Measurements from ENCODE around the gene PLCB1.

Gene PLCB1

DNA sequence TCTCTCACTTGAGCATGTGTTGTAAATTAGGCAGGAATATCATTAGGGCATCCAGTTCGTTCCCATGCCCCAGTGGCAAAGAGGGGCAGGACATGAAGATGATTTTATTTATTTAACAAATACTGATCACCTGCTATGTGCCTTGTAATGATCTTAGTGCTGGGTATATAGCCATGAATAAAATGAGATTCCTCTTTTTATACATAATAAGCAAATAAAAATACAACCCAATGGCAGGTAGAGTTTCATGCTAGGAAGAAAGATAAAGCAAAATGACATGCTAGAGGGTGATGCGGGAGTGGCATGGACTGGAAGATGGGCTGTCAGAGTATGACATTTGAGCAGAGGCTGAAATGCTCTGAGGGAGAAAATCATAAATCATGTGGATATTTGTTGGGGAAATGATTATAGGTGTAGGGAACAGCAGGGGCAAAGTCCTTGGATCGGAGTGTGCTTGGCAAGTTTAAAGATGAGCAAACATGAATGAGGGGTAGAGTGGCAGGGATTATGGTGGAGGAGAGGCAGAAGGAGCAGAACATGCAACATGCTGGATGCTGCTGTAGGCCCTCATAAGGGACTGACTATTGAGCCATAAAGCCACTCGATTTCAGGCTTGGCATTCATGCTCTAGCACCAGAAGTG, 342.1 kb downstream of the PLCB1 start:
- TF ChIP-seq, protein P1, sequence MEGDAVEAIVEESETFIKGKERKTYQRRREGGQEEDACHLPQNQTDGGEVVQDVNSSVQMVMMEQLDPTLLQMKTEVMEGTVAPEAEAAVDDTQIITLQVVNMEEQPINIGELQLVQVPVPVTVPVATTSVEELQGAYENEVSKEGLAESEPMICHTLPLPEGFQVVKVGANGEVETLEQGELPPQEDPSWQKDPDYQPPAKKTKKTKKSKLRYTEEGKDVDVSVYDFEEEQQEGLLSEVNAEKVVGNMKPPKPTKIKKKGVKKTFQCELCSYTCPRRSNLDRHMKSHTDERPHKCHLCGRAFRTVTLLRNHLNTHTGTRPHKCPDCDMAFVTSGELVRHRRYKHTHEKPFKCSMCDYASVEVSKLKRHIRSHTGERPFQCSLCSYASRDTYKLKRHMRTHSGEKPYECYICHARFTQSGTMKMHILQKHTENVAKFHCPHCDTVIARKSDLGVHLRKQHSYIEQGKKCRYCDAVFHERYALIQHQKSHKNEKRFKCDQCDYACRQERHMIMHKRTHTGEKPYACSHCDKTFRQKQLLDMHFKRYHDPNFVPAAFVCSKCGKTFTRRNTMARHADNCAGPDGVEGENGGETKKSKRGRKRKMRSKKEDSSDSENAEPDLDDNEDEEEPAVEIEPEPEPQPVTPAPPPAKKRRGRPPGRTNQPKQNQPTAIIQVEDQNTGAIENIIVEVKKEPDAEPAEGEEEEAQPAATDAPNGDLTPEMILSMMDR (conservative IDR thresholded peaks at IDR 0.05; ENCODE audit: control insufficient read depth, insufficient read depth, low read depth, low read length): no peak
- DNase-seq (ENCODE audit: low read depth): no peak

DNA sequence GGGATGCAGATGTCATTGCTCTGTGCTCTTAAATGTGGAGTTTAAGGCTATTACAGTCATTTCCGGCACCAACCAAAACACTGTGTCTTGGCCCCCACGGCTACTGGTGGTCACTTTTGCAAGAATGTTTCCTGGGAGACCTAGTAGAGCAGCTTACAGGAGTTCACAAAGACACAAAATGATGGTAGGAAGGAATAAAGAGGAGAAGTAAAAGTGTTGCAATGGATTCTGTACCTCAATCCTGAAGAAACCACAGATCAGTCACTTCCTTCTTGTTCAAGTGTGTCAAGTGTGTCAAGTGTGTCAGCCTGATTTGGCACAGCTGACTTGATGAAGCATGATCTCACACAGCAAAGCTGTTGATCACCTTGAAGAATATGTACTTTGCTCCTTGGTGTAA, 344.0 kb downstream of the PLCB1 start:
- DNase-seq (ENCODE audit: low read depth): peak; percentile 8
- TF ChIP-seq, protein P1 (conservative IDR thresholded peaks at IDR 0.05; ENCODE audit: control insufficient read depth, insufficient read depth, low read depth, low read length): no peak
- no peak overlapping the region for H3K4me3 ChIP-seq (ENCODE audit: control insufficient read depth, low read depth, low read length)

More for the DNA sequence above, 342.1 kb downstream of the PLCB1 start:
- H3K4me3 ChIP-seq (ENCODE audit: control insufficient read depth, low read depth, low read length): no peak overlapping the region

DNA sequence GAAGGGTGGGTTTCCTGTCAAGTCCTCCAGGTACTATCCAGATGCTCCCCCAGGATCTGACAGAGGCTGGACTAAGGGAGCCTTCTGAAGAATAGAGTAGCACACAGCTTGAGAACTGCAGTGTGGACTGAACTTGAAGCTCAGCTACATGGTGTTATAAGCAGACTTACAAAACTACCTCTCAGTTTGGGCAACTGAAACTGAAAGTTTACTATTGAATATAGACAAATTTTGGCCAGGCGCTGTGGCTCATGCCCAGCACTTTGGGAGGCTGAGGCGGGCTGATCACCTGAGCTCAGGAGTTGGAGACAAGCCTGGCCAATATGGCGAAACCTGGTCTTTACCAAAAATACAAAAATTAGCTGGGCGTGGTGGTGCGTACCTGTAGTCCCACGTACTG, 348.5 kb downstream of the PLCB1 start:
- TF ChIP-seq, protein P1 (conservative IDR thresholded peaks at IDR 0.05; ENCODE audit: control insufficient read depth, insufficient read depth, low read depth, low read length): no peak
- no peak for DNase-seq (ENCODE audit: low read depth)
- no peak overlapping the region for H3K4me3 ChIP-seq (ENCODE audit: control insufficient read depth, low read depth, low read length)

DNA sequence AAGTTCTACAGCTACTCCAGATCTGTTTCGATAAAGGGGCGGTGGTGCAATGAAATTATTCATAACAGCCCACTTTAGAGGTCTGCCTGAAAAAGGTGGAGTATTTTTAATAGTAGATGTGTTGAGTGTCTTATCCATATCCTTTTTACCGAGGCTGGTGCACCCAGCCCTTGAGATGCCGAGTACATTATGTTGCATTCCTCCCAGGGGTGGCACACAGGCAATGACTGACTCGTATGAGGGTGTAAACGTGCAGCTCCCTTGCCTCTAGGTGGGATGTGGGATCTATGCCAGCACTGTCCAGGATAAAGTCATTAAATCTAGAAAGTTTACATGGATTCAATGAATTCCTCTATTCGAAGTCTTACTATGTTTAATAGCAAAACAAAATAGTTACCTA, 355.6 kb downstream of the PLCB1 start:
- H3K4me3 ChIP-seq (ENCODE audit: control insufficient read depth, low read depth, low read length): no peak overlapping the region
- TF ChIP-seq, protein P1 (conservative IDR thresholded peaks at IDR 0.05; ENCODE audit: control insufficient read depth, insufficient read depth, low read depth, low read length): no peak
- DNase-seq (ENCODE audit: low read depth): no peak

DNA sequence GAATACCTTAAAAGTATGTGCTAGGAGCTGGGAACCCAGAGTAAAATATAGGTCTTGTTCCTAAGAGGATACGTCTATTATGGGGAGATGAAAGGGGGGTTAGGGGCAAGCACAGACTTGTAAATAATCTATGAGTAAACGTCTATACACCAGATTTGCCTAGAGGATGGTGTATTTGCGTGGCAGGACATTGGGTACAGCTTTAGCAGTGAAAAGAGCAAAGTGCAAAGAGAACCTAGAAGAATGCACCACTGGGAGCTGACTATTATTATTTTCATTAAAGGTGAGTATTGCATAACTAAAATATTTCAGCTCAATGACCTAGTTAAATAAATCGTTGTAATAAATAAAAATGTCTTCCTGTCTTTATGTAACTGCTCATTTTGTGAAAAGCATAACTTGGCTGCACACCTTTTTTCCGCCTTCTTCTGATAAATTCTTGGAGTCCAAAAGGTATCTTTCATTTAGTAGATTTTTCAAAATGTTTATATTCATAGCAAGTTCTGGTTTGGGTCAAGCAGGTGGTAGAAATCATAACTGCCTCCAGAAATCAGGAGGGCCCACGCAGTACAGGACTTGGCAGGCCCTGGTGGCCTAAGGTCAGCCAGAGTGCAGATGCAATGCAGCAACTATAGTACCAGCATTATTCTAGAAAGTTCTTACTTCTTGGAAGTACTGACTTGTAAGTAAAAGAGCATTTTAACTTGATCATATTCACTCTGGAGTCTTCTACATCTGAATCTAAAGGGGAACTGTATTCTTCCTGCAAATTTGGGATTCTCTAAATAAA, 357.2 kb downstream of the PLCB1 start:
- DNase-seq (ENCODE audit: low read depth): no peak
- H3K4me3 ChIP-seq (ENCODE audit: control insufficient read depth, low read depth, low read length): no peak overlapping the region
- TF ChIP-seq, protein P1 (conservative IDR thresholded peaks at IDR 0.05; ENCODE audit: control insufficient read depth, insufficient read depth, low read depth, low read length): no peak

DNA sequence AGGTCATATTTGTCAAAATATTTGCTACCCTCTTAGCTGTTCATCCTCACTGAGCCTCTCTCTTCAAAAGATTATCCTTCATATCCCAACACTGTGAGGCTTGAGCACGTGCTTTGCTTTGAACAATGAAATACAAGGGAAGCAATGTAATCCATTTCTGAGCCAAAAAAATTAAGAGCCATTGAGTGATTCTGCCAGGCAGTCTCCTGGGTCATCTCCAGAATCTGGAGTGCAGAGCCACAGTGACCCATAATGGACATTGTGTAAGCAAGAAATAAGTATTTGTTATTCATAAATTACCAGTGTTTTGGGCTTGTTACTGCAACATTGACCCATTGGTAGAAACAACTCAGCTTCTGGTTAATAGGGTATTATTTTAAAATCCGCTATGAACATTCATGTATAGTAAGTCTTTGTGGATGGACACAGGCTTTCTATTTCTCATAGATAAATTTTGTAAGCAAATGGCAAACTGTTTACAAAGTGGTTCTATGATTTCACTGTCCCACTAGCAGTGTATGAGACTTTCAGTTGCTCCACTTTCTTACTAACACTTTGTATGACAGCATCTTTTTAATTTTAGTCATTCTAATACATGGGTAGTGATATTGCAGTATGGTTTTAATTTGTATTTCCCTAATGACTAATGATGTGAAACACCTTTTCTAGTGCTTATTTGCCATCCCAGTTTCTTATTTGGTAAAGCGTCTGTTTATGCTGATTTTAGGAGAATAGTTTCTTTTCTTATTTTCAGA, 358.2 kb downstream of the PLCB1 start:
- no peak for DNase-seq (ENCODE audit: low read depth)
- TF ChIP-seq, protein P1 (conservative IDR thresholded peaks at IDR 0.05; ENCODE audit: control insufficient read depth, insufficient read depth, low read depth, low read length): no peak
- no peak overlapping the region for H3K4me3 ChIP-seq (ENCODE audit: control insufficient read depth, low read depth, low read length)

All from fibroblast of mammary gland (primary cell).